Activated T-cell treated with anti-CD3 and anti-CD28 coated beads for 24 hours (primary cell): ENCODE results near the gene CPPED1.

ENCODE experiments used
- DNase-seq: peaks from one replicate; pipeline ENCODE4 v3.0.0-alpha.2; 2020; ENCODE audit warnings: low read depth

The CPPED1 gene

GRCh38 chr16:12609937-12610699 lies 193.6 kb downstream of the CPPED1 start:
- DNase-seq = no peak
